Measurements from ENCODE around the gene CD40LG.

DNA sequence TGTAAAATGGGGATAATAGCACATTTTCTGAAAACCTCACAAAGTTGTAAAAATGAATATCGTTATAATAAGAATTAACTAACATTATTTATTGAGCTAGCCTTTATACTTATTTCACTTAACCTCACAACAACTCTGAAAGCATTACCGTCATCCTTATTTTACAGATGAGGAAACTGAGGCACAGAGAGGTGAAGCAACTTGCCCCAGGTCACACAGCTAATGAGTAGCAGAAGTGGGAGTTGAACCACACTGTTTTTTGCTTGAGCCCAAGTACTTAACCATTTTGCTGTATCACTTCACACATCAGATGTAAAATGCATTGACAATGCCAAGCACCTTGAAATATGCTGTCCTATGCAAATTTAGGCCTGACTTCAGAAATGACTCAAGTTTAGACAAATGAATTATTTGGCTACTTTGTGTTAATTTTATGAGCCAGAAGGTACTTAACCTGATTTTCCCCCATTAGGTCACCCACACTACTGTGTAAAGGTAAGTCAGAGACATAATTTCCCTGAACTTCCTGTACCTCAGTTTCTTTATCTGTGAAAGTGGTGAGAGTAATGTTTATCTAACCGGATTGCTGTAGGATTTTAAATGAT lies 23.1 kb downstream of the CD40LG start:
- TF ChIP-seq CTCF (IDR thresholded peaks at IDR 0.05): no peak
- no peak for TF ChIP-seq EZH2phosphoT487 (IDR thresholded peaks at IDR 0.05)
